PC-3 (cell line): Measurements from ENCODE around the gene DDX17. TPM values are rescaled to one million over a fixed set of nuclear protein-coding genes. Genes with fewer than 3 reads are reported as not detected.

ENCODE experiments used
- ATAC-seq: fragments of 200-7000 bp; cut with Tn5 transposase; 2 replicates; pipeline ENCODE4 v1.9.1; 2020; ENCODE audit warnings: mild to moderate bottlenecking, moderate library complexity
- BruUV-seq: library from RNA; stranded (reverse); fragments of 400-500 nt; replicated peaks from 2 replicates; lab custom pipeline; 2021; lab: Mats Ljungman, UMichigan
- CTCF ChIA-PET: fragments of 300-600 bp; sonication (Branson Sonifier 250); formaldehyde crosslinking; loops from one replicate; lab custom pipeline; 2022; ENCODE audit warnings: antibody characterized with exemption; lab: Charles Lee
- POLR2A ChIA-PET: fragments of 300-600 bp; sonication (Branson Sonifier 250); formaldehyde crosslinking; loops from one replicate; lab custom pipeline; 2022; ENCODE audit warnings: antibody characterized with exemption; ENCODE audit not compliant: unreplicated experiment; lab: Charles Lee
- DNase-seq: peaks from one replicate; pipeline ENCODE4 v3.0.0-alpha.2; 2015
- H2AFZ ChIP-seq: fragments of 300-600 bp; sonication (generic); 2 replicates; pipeline ENCODE4 v1.6.0; 2016; ENCODE audit warnings: antibody characterized with exemption, low read length
- H3F3A ChIP-seq: fragments of 300-600 bp; sonication (generic); one replicate; pipeline ENCODE4 v1.6.0; 2017; ENCODE audit warnings: antibody characterized with exemption, low read length, control low read depth, mild to moderate bottlenecking; ENCODE audit not compliant: unreplicated experiment
- H3K27ac ChIP-seq: fragments of 300-600 bp; sonication (generic); 2 replicates; pipeline ENCODE4 v1.5.1; 2016; ENCODE audit warnings: mild to moderate bottlenecking, low read length
- H3K27me3 ChIP-seq: fragments of 300-600 bp; sonication (generic); 2 replicates; pipeline ENCODE4 v1.6.1; 2016; ENCODE audit warnings: low read length, mixed read lengths
- H3K36me3 ChIP-seq: fragments of 300-600 bp; sonication (generic); 2 replicates; pipeline ENCODE4 v1.6.1; 2016; ENCODE audit warnings: low read depth, mixed run types, low read length, mixed read lengths
- H3K4me1 ChIP-seq: fragments of 300-600 bp; sonication (generic); 2 replicates; pipeline ENCODE4 v1.5.1; 2016; ENCODE audit warnings: low read length; ENCODE audit not compliant: insufficient read depth
- H3K4me2 ChIP-seq: fragments of 300-600 bp; sonication (generic); 2 replicates; pipeline ENCODE4 v1.6.0; 2016; ENCODE audit warnings: low read length
- H3K4me3 ChIP-seq: fragments of 300-600 bp; sonication (generic); 2 replicates; pipeline ENCODE4 v1.5.1; 2016; ENCODE audit warnings: mild to moderate bottlenecking, low read length, mixed read lengths
- H3K79me2 ChIP-seq: fragments of 300-600 bp; sonication (generic); 2 replicates; pipeline ENCODE4 v1.6.1; 2017; ENCODE audit warnings: low read length, mixed read lengths
- H3K9ac ChIP-seq: fragments of 300-600 bp; sonication (generic); 2 replicates; pipeline ENCODE4 v1.6.0; 2016; ENCODE audit warnings: mild to moderate bottlenecking, low read length
- H3K9me2 ChIP-seq: fragments of 300-600 bp; sonication (generic); replicated peaks from 2 replicates; pipeline ENCODE4 v1.6.1; 2016; ENCODE audit warnings: mixed run types, low read length, mixed read lengths
- H3K9me3 ChIP-seq: fragments of 300-600 bp; sonication (generic); 2 replicates; pipeline ENCODE4 v1.6.1; 2016; ENCODE audit warnings: low read length, mixed read lengths
- H4K20me1 ChIP-seq: fragments of 300-600 bp; sonication (generic); 2 replicates; pipeline ENCODE4 v1.6.1; 2016; ENCODE audit warnings: low read length, mixed read lengths
- EZH2 ChIP-seq: fragments of 300-600 bp; sonication (generic); IDR thresholded peaks from one replicate; pipeline ENCODE4 v1.6.1; 2017; ENCODE audit warnings: antibody characterized with exemption, mild to moderate bottlenecking, low read length; ENCODE audit not compliant: unreplicated experiment
- EZH2phosphoT487 ChIP-seq: fragments of 300-600 bp; sonication (generic); IDR thresholded peaks from 2 replicates; pipeline ENCODE4 v1.6.1; 2018; ENCODE audit warnings: mild to moderate bottlenecking, antibody characterized with exemption, low read length, borderline replicate concordance
- intact Hi-C: fragments of 100-400 bp; cut with micrococcal nuclease; formaldehyde crosslinking; loops from 2 replicates; pipeline ENCODE4 v1.9.0; 2023
- total RNA-seq: library from RNA; depleted of rRNA; stranded (reverse); fragments of >200 nt; gene quantifications from 2 replicates; pipeline ENCODE4 v1.2.3, GENCODE V29; 2014
- TF ChIP-seq, protein P1 (sequence below): fragments of 300-600 bp; sonication (generic); conservative IDR thresholded peaks from 2 replicates; pipeline ENCODE4 v1.5.1; 2017; ENCODE audit warnings: antibody characterized with exemption, low read depth, mild to moderate bottlenecking, low read length

Gene DDX17
- total RNA-seq, 1 experiment from 2014 or later = 333 TPM

DNA sequence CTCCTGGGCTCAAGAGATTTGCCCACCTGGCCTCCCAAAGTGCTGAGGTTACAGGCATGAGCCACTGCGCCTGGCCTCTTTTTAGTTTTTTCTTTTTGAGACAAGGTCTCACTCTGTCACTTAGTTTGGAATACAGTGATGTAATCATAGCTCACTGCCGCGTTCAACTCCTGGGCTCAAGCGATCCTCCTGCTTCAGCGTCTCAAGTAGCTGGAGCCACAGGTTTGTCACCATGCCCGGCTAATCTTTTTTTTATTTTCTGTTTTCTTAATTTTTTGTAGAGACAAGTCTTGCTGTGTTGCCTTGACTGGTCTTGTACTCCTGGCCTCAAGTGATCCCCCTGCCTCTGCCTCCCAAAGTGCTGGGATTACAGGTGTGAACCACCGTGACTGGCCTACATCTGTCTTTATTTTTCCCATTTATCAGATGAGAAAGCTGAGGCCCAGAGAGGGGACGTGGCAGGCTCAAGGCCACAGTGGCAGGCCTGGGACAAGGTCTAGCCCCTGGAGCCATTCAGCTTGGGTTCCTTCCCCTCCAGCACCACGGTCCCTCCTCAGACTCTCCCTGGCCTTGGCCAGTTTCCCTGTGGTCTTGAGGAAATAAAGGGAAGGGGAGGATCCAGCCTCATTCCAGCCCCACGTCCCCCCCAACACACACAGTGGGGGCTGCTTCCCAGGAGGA, 41.0 kb downstream of the DDX17 start:
- no peak for TF ChIP-seq EZH2phosphoT487
- TF ChIP-seq, protein P1, sequence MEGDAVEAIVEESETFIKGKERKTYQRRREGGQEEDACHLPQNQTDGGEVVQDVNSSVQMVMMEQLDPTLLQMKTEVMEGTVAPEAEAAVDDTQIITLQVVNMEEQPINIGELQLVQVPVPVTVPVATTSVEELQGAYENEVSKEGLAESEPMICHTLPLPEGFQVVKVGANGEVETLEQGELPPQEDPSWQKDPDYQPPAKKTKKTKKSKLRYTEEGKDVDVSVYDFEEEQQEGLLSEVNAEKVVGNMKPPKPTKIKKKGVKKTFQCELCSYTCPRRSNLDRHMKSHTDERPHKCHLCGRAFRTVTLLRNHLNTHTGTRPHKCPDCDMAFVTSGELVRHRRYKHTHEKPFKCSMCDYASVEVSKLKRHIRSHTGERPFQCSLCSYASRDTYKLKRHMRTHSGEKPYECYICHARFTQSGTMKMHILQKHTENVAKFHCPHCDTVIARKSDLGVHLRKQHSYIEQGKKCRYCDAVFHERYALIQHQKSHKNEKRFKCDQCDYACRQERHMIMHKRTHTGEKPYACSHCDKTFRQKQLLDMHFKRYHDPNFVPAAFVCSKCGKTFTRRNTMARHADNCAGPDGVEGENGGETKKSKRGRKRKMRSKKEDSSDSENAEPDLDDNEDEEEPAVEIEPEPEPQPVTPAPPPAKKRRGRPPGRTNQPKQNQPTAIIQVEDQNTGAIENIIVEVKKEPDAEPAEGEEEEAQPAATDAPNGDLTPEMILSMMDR = no peak
- TF ChIP-seq EZH2 = no peak
- no peak for ATAC-seq
- no peaks in the 10 kb centered on the region for H3K27me3 ChIP-seq
- no TSS peak for BruUV-seq
- ChIA-PET POLR2A (no interaction called here), CTCF (no interaction called here)
- no peak for DNase-seq
- no peak overlapping the region for H3K4me3 ChIP-seq
- H3K27ac ChIP-seq = no peak overlapping the region
- H2AFZ ChIP-seq = no peak overlapping the region
- no peaks in the 10 kb centered on the region for H3K36me3 ChIP-seq
- H3K9me3 ChIP-seq = no peaks in the 10 kb centered on the region
- peaks cover 5% of the 10 kb centered on the region; the same call in 1 of the 2 replicates for H3K4me1 ChIP-seq
- no peaks in the 10 kb centered on the region for H3F3A ChIP-seq
- no peak overlapping the region for H3K9ac ChIP-seq
- intact Hi-C loops = no loop called here
- H4K20me1 ChIP-seq = no peaks in the 10 kb centered on the region
- no peaks in the 10 kb centered on the region for H3K79me2 ChIP-seq
- H3K4me2 ChIP-seq = no peak overlapping the region
- H3K9me2 ChIP-seq = no peaks in the 10 kb centered on the region

DNA sequence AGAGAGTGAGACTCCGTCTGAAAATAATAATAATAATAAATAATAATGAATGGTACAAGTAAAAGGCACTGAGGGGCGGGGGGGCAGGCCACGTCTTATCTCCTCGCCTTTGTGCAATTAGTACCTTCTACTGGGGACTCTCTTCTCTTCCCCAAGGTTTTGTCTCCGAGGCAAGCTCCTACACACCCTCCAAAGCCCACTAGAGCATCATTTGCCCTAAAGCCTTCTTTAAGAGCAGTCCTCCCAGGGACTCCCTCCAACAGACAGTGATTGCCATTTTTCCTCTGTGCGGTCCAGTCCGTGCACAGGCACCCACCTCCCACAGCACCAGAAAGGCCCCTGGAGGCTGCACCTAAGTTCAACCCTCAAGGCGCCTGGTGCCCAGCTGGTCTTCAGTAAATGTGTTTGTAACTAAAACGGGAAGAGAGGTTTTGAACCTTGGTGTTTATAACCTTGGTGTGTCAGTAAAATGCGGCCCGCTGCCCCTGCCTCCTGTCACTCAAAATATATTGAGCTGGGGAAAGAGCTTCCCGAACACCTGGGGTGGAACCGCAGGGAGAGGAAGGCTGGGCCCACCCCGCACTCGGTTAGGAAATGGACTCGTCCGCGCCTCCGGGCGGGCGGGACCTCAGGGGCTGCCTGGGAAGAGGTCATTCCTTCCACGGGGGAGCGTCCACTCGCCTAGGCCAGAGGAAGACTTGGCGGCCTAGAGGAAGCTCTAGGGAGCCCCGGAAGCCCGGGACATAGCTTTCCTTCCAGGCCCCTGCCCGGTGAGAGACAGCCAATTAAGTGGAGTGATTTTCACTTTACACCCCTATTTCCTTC, 42.9 kb downstream of the DDX17 start:
- Histone ChIP-seq H3K9me2 (no peaks in the 10 kb centered on the region), H3K27me3 (no peaks in the 10 kb centered on the region), H3K79me2 (no peaks in the 10 kb centered on the region), H2AFZ (no peak overlapping the region), H3K4me2 (no peak overlapping the region), H3K4me3 (no peak overlapping the region), H3K27ac (no peak overlapping the region), H3K9me3 (no peaks in the 10 kb centered on the region), H3K9ac (no peak overlapping the region), H3K36me3 (no peaks in the 10 kb centered on the region), H3F3A (no peaks in the 10 kb centered on the region), H3K4me1 (peaks cover 5% of the 10 kb centered on the region; the same call in 1 of the 2 replicates), H4K20me1 (no peaks in the 10 kb centered on the region)
- TF ChIP-seq EZH2 = no peak
- TF ChIP-seq, protein P1 = no peak
- intact Hi-C loops = no loop called here
- CTCF ChIA-PET = no interaction called here
- no TSS peak for BruUV-seq
- POLR2A ChIA-PET = no interaction called here
- no peak for ATAC-seq
- no peak for DNase-seq
